Measurements from ENCODE around the gene GARNL3. TPM values are rescaled to one million over a fixed set of nuclear protein-coding genes. Genes with fewer than 3 reads are reported as not detected.

Gene GARNL3
- total RNA-seq, 6 experiments from 2014 or later, result 4.4 to 9.7 (median 6.1) TPM

DNA sequence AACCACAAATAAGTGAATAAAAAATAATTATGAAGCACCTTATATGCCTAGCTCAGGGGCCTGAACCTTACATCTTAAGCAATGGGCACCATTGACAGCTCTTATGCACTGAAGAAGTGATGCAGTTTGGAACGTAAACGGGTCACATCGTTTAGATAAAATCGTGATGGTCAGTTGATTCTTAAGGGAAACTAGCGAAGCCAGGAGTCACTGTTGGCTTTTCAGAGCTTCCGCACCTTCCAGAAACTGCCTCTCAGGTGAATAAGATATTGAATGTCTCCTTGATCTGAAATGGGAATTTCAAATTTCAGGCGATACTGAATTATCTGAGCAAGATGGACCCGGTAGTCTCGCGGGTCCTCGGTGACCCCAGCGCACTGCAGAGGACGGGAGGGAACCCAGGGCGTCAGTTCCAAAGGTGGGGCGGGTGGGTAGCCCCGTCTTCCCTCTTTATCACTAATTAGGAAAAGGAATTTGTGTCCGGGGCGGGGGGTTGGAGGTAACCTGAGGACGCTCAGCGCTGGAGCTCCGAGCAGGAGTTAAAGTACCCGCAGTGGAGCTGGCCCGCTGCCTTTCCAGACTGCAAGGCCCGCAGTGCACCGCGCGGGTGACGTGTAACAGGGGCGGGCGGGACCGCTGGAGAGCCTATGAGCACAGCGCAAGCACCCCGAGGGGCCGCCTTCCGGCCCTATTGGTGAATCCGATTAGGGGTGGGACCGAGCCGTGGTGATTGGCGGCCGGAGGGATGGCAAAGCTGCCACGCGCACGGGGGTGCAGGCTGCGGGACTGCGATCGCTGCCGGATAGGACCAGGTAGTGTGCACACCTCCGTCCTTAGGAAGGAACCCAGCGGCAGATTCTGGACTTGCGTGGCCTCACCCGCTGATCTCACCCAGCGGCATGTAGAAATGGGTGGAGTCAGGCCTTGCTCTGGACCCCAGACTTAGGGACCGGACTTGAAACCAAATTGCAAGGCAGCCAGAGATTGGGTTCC, 19.7 kb upstream of the GARNL3 start:
- ATAC-seq (peak; percentile 98 to 100 (median 99)), DNase-seq (peak; percentile 99)
- TF ChIP-seq POLR2A (IDR thresholded peaks at IDR 0.05), result peak; percentile 67
- TF ChIP-seq, protein P1, sequence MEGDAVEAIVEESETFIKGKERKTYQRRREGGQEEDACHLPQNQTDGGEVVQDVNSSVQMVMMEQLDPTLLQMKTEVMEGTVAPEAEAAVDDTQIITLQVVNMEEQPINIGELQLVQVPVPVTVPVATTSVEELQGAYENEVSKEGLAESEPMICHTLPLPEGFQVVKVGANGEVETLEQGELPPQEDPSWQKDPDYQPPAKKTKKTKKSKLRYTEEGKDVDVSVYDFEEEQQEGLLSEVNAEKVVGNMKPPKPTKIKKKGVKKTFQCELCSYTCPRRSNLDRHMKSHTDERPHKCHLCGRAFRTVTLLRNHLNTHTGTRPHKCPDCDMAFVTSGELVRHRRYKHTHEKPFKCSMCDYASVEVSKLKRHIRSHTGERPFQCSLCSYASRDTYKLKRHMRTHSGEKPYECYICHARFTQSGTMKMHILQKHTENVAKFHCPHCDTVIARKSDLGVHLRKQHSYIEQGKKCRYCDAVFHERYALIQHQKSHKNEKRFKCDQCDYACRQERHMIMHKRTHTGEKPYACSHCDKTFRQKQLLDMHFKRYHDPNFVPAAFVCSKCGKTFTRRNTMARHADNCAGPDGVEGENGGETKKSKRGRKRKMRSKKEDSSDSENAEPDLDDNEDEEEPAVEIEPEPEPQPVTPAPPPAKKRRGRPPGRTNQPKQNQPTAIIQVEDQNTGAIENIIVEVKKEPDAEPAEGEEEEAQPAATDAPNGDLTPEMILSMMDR (IDR thresholded peaks at IDR 0.05), result no peak
- H3K4me1 ChIP-seq, result peaks cover 0 to 17% (median 4%) of the 10 kb centered on the region in 4 donors
- H3K4me3 ChIP-seq, result peak overlapping the region; percentile 51 to 59 (median 55)
- no peaks in the 10 kb centered on the region for H3K36me3 ChIP-seq
- WGBS (ENCODE audit: insufficient coverage, low coverage, low lambda C conversion rate, missing lambda C conversion rate), result 16% methylated on average over 24 of the region's 53 CpGs
- H3K27me3 ChIP-seq, result no peaks in the 10 kb centered on the region
- peak overlapping the region; percentile 71 to 96 (median 89) for H3K27ac ChIP-seq
- H3K9me3 ChIP-seq, result no peaks in the 10 kb centered on the region
- intact Hi-C loops (cut with DNase I), result no loop called here

DNA sequence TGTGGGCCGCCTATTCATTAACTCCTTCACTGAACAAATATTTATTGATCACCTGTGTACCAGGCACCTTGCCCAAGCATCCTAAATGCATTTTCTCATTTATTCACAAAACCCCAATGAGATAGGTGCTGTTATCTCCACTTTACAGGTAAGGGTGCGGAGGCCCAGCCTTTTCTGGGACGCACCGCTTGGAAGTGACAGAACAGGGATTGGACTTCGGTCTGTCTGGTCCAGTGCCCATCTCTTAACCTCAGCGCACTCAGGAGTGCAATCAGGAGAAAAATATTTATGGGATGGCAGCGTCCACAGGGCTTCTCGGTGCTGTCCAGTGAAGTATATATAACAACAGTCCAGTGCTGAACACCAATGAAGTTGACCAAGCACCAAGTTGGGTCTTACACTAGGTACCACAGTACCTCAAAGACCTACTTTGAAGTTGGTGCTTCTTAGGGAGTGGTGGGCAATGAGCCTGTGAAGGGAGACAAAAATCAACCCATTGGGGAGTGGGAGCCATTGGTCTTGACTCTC, 18.9 kb upstream of the GARNL3 start:
- peaks cover 0 to 17% (median 4%) of the 10 kb centered on the region in 4 donors for H3K4me1 ChIP-seq
- ATAC-seq (peak; percentile 72 to 76 (median 74)), DNase-seq (peak; percentile 64 to 84 (median 74))
- 39% methylated on average over 7 of the region's 8 CpGs for WGBS (ENCODE audit: insufficient coverage, low coverage, low lambda C conversion rate, missing lambda C conversion rate)
- H3K4me3 ChIP-seq, result peak overlapping the region; percentile 51 to 59 (median 55)
- peak overlapping the region; percentile 71 to 96 (median 89) for H3K27ac ChIP-seq
- no peak for TF ChIP-seq POLR2A (IDR thresholded peaks at IDR 0.05)
- TF ChIP-seq, protein P1 (IDR thresholded peaks at IDR 0.05), result no peak
- no peaks in the 10 kb centered on the region for H3K36me3 ChIP-seq
- intact Hi-C loops (cut with DNase I), result no loop called here
- no peaks in the 10 kb centered on the region for H3K27me3 ChIP-seq
- no peaks in the 10 kb centered on the region for H3K9me3 ChIP-seq

DNA sequence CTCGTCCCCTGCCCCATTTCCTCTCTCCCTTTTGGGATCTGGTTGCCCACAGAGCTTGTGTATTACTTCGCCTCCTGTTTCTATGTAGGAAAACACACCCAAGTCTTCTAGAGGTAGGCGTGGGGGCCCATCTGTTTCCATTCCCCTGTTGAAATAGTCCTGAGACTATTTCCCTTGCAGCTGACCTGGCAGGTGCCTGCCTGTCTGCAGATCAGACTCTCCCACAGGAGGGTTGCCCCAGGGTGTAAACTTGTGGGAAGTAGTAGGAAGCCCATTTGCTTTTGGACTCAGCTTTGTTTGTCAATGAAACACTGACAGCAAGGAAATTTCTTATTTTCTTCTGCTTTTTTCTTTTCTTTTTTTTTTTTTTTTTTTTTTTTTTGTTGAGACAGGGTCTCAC, 16.3 kb upstream of the GARNL3 start:
- WGBS (ENCODE audit: insufficient coverage, low coverage, low lambda C conversion rate, missing lambda C conversion rate), result 86% methylated on average over 3 of the region's 3 CpGs
- Histone ChIP-seq H3K9me3 (no peaks in the 10 kb centered on the region), H3K4me3 (no peak overlapping the region), H3K27ac (no peak overlapping the region), H3K27me3 (no peaks in the 10 kb centered on the region), H3K36me3 (no peaks in the 10 kb centered on the region), H3K4me1 (peaks cover 0 to 17% (median 4%) of the 10 kb centered on the region in 4 donors)
- DNase-seq (no peak), ATAC-seq (no peak)
- intact Hi-C loops (cut with DNase I), result no loop called here
- TF ChIP-seq, protein P1 (IDR thresholded peaks at IDR 0.05), result no peak
- no peak for TF ChIP-seq POLR2A (IDR thresholded peaks at IDR 0.05)

DNA sequence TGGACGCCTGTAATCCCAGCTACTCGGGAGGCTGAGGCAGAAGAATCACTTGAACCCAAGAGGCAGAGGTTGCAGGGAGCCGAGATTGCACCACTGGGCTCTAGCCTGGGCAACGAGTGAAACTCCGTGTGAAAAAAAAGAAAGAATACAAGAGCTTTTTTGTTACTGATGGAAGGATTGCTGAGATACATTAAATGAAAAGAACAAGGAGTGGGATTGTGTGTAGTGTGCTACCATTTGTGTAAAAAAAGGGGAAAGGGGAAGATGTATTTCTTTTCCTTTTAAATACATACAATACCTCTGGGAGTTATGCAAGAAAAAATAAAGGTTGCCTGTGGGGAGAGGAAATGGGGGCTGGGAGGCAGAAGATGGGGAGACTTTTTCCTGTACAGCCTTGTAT, 14.7 kb upstream of the GARNL3 start:
- Histone ChIP-seq H3K4me3 (no peak overlapping the region), H3K4me1 (peaks cover 0 to 17% (median 4%) of the 10 kb centered on the region in 4 donors), H3K27me3 (no peaks in the 10 kb centered on the region), H3K9me3 (no peaks in the 10 kb centered on the region), H3K36me3 (no peaks in the 10 kb centered on the region), H3K27ac (no peak overlapping the region)
- WGBS (ENCODE audit: insufficient coverage, low coverage, low lambda C conversion rate, missing lambda C conversion rate), result 96% methylated on average over 3 of the region's 5 CpGs
- DNase-seq, result no peak
- intact Hi-C loops (cut with DNase I), result no loop called here
- TF ChIP-seq POLR2A (IDR thresholded peaks at IDR 0.05), result no peak
- TF ChIP-seq, protein P1 (IDR thresholded peaks at IDR 0.05), result no peak
- ATAC-seq, result no peak

All from right lobe of liver (tissue), 6 donors.